IMR-90 (cell line): ENCODE results near the gene ALDH5A1. TPM values are rescaled to one million over a fixed set of nuclear protein-coding genes. Genes with fewer than 3 reads are reported as not detected.
"Not testable (repeated sequence)": the region's sequence is repeated elsewhere in the genome, so short reads cannot be mapped to it uniquely, and the experiment has no call there.

Source experiments
- ATAC-seq: fragments of 200-7000 bp; cut with Tn5 transposase; 2 replicates; pipeline ENCODE4 v1.9.1; 2020; ENCODE audit warnings: low read depth, mild to moderate bottlenecking, moderate library complexity
- BruUV-seq: library from RNA; stranded (reverse); fragments of 400-500 nt; replicated peaks from 2 replicates; lab custom pipeline; 2021; lab: Mats Ljungman, UMichigan
- CTCF ChIA-PET: fragments of 300-600 bp; formaldehyde crosslinking; extraction: SDS; loops from one replicate; lab custom pipeline; 2021; ENCODE audit warnings: antibody characterized with exemption; lab: Yijun Ruan, JAX
- POLR2A ChIA-PET: fragments of 300-600 bp; sonication (Branson Sonifier 250); formaldehyde crosslinking; loops from one replicate; lab custom pipeline; 2022; ENCODE audit warnings: antibody characterized with exemption; ENCODE audit not compliant: unreplicated experiment; lab: Charles Lee
- DNase-seq: peaks from one replicate; pipeline ENCODE4 v3.0.0; 2013
- H2AFZ ChIP-seq: replicated peaks from 2 replicates; pipeline ENCODE3; 2013; ENCODE audit warnings: low read length, mild to moderate bottlenecking; ENCODE audit not compliant: poor library complexity
- H2AK5ac ChIP-seq: 2 replicates; pipeline ENCODE4 v1.6.1; 2013; ENCODE audit warnings: low read depth, low read length, inconsistent platforms
- H2AK9ac ChIP-seq: replicated peaks from 2 replicates; pipeline ENCODE3; 2013; ENCODE audit warnings: mild to moderate bottlenecking, low read depth, low read length, moderate library complexity; ENCODE audit not compliant: poor library complexity
- H2BK120ac ChIP-seq: 2 replicates; pipeline ENCODE4 v1.6.1; 2013; ENCODE audit warnings: low read depth, low read length, inconsistent platforms
- H2BK15ac ChIP-seq: 3 replicates; pipeline ENCODE4 v1.6.1; 2013; ENCODE audit warnings: low read depth, low read length, inconsistent platforms
- H2BK20ac ChIP-seq: 2 replicates; pipeline ENCODE4 v1.6.1; 2013; ENCODE audit warnings: low read depth, mild to moderate bottlenecking, inconsistent platforms, low read length, moderate library complexity
- H2BK5ac ChIP-seq: 2 replicates; pipeline ENCODE4 v1.6.1; 2013; ENCODE audit warnings: mild to moderate bottlenecking, low read depth, low read length, inconsistent platforms; ENCODE audit not compliant: poor library complexity, severe bottlenecking
- H3K14ac ChIP-seq: replicated peaks from 2 replicates; pipeline ENCODE4 v1.6.1; 2013; ENCODE audit warnings: low read depth, low read length, inconsistent platforms
- H3K18ac ChIP-seq: 2 replicates; pipeline ENCODE4 v1.6.1; 2013; ENCODE audit warnings: low read depth, low read length, control low read depth
- H3K23ac ChIP-seq: 2 replicates; pipeline ENCODE4 v1.6.1; 2013; ENCODE audit warnings: low read depth, low read length, inconsistent platforms
- H3K27ac ChIP-seq: 2 replicates; pipeline ENCODE4 v1.5.1; 2013; ENCODE audit warnings: mild to moderate bottlenecking, control low read depth, low read length; ENCODE audit not compliant: insufficient read depth
- H3K27me3 ChIP-seq: 2 replicates; pipeline ENCODE4 v1.6.1; 2013; ENCODE audit warnings: low read length; ENCODE audit not compliant: control insufficient read depth, insufficient read depth
- H3K36me3 ChIP-seq: 2 replicates; pipeline ENCODE4 v1.6.1; 2013; ENCODE audit warnings: low read length, mixed read lengths; ENCODE audit not compliant: control insufficient read depth, insufficient read depth
- H3K4ac ChIP-seq: 2 replicates; pipeline ENCODE4 v1.6.1; 2013; ENCODE audit warnings: low read depth, low read length, inconsistent platforms
- H3K4me1 ChIP-seq: 2 replicates; pipeline ENCODE4 v1.6.1; 2013; ENCODE audit warnings: low read length, mixed read lengths; ENCODE audit not compliant: control insufficient read depth, insufficient read depth
- H3K4me2 ChIP-seq: 2 replicates; pipeline ENCODE4 v1.6.1; 2013; ENCODE audit warnings: low read depth, mild to moderate bottlenecking, control low read depth, low read length, moderate library complexity
- H3K4me3 ChIP-seq: 2 replicates; pipeline ENCODE4 v1.5.1; 2013; ENCODE audit warnings: low read depth, mild to moderate bottlenecking, control low read depth, low read length, moderate library complexity; ENCODE audit not compliant: insufficient read depth
- H3K56ac ChIP-seq: 2 replicates; pipeline ENCODE4 v1.6.1; 2013; ENCODE audit warnings: low read length, inconsistent platforms; ENCODE audit not compliant: insufficient read depth; ENCODE audit errors: extremely low read depth
- H3K79me1 ChIP-seq, 2 experiments: 2 replicates each; pipeline ENCODE4 v1.6.1; 2013; ENCODE audit warnings: low read length in 2 of 2, inconsistent platforms in 1 of 2, low read depth in 1 of 2
- H3K9ac ChIP-seq: 2 replicates; pipeline ENCODE4 v1.6.1; 2013; ENCODE audit warnings: low read depth, low read length, control low read depth
- H3K9me1 ChIP-seq: 2 replicates; pipeline ENCODE4 v1.6.1; 2013; ENCODE audit warnings: low read length, inconsistent platforms; ENCODE audit not compliant: insufficient read depth
- H3K9me3 ChIP-seq: 2 replicates; pipeline ENCODE4 v1.6.1; 2013; ENCODE audit warnings: low read length; ENCODE audit not compliant: control insufficient read depth, insufficient read depth
- H4K20me1 ChIP-seq: 2 replicates; pipeline ENCODE4 v1.6.1; 2013; ENCODE audit warnings: low read length, inconsistent platforms; ENCODE audit not compliant: insufficient read depth
- H4K5ac ChIP-seq: 2 replicates; pipeline ENCODE4 v1.6.1; 2013; ENCODE audit warnings: mild to moderate bottlenecking, low read depth, low read length, control low read depth
- H4K8ac ChIP-seq, 2 experiments: 2 replicates each; pipeline ENCODE4 v1.6.1; 2013; ENCODE audit warnings: low read depth in 2 of 2, low read length in 2 of 2, control low read depth in 1 of 2, inconsistent platforms in 1 of 2
- H4K91ac ChIP-seq: 2 replicates; pipeline ENCODE4 v1.6.1; 2013; ENCODE audit warnings: low read depth, low read length, inconsistent platforms; ENCODE audit not compliant: insufficient read depth
- BHLHE40 ChIP-seq: fragments of 150-350 bp; IDR thresholded peaks from 2 replicates; pipeline ENCODE4 v1.6.1; 2016; ENCODE audit warnings: mild to moderate bottlenecking, low read depth, low read length
- CEBPB ChIP-seq: IDR thresholded peaks from 2 replicates; pipeline ENCODE4 v1.6.1; 2012; ENCODE audit warnings: low read depth, low read length, improper control_type of control experiment
- FOS ChIP-seq: fragments of 150-350 bp; IDR thresholded peaks from 2 replicates; pipeline ENCODE4 v1.6.1; 2016; ENCODE audit warnings: low read depth, low read length
- MAFK ChIP-seq: IDR thresholded peaks from 2 replicates; pipeline ENCODE4 v1.6.1; 2012; ENCODE audit warnings: low read depth, low read length, improper control_type of control experiment
- NFE2L2 ChIP-seq: fragments of 150-350 bp; IDR thresholded peaks from 2 replicates; pipeline ENCODE4 v1.6.1; 2016; ENCODE audit warnings: low read depth, mild to moderate bottlenecking, low read length
- RAD21 ChIP-seq: IDR thresholded peaks from 2 replicates; pipeline ENCODE4 v1.6.1; 2012; ENCODE audit warnings: low read length, improper control_type of control experiment
- RCOR1 ChIP-seq: IDR thresholded peaks from 2 replicates; pipeline ENCODE4 v1.6.1; 2012; ENCODE audit warnings: mild to moderate bottlenecking, low read length, improper control_type of control experiment; ENCODE audit not compliant: insufficient replicate concordance
- SMC3 ChIP-seq: fragments of 150-350 bp; IDR thresholded peaks from 2 replicates; pipeline ENCODE4 v1.6.1; 2016; ENCODE audit warnings: low read depth, mild to moderate bottlenecking, antibody characterized with exemption, low read length, moderate library complexity
- WGBS, 2 experiments: methylation state at CpG; one replicate each; pipeline versions ENCODE4 v1.1.5 to v1.1.7; 2013; ENCODE audit warnings: missing lambda C conversion rate in 2 of 2; ENCODE audit not compliant: insufficient read length in 1 of 2; ENCODE audit errors: extremely low coverage in 2 of 2; 5-methylcytosine and 5-hydroxymethylcytosine counted together
- dilution Hi-C: fragments of 300-500 bp; cut with HindIII; formaldehyde crosslinking; loops from one replicate; pipeline ENCODE4 v1.14.3; 2018; ENCODE audit warnings: low sequenced_read_pairs; ENCODE audit not compliant: unreplicated experiment
- in situ Hi-C: fragments of 300-500 bp; cut with MboI; formaldehyde crosslinking; loops from 3 replicates; pipeline ENCODE4 v1.14.3; 2019; ENCODE audit warnings: low sequenced_read_pairs, inconsistent platforms, mixed read lengths
- intact Hi-C: fragments of 100-400 bp; cut with micrococcal nuclease; formaldehyde crosslinking; loops from 2 replicates; pipeline ENCODE4 v1.10.0; 2022
- polyA plus RNA-seq, 3 experiments: library from polyadenylated mRNA; depleted of rRNA; stranded (reverse); fragments of >200 nt; gene quantifications; 2 replicates each; pipeline ENCODE4 v1.2.3, GENCODE V29; 2012; ENCODE audit warnings: low replicate concordance in 1 of 3
- total RNA-seq: library from RNA; depleted of rRNA; stranded (reverse); fragments of >200 nt; gene quantifications from 2 replicates; pipeline ENCODE4 v1.2.3, GENCODE V29; 2012
- TF ChIP-seq, protein P1 (sequence below): fragments of 150-350 bp; IDR thresholded peaks from 2 replicates; pipeline ENCODE4 v1.6.1; 2016; ENCODE audit warnings: low read depth, mild to moderate bottlenecking, low read length, moderate library complexity, borderline replicate concordance

Gene ALDH5A1
- total and polyA plus RNA-seq, 2 of the 4 experiments (the other 2 are of a cell fraction): 0.36 to 0.48 TPM

DNA sequence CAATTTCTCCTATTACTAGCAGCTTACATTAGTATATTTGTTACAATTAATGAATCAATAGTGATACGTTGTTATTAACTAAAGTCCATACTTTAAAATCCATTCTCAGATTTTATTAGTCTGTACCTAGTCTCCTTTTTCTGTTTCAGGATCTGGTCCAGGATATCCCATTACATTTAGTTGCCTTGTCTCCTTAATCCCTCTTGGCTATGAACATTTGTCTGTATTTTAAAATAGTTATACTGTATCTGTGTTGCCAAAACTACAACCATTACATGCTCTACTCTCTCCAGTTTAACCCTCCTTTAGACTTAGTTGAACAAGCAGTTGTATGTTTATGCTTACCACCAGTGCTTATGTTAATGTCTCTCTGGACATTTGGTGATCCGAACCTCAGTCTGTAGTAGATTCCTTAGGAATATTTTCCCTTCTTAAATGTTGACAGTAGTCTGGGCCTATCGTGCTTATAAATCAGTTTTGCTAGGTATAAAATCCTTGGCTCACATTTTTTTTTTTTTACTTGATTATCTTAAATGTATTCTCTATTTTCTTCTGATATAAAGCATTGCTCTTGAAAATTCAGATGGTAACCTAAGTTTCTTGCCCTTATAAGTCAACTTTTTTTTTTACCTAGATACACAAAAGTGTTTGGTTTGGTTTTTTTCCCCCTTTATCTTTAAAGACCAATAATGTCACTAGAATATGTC lies 12.2 kb downstream of the ALDH5A1 start:
- no TSS peak for BruUV-seq
- ChIA-PET POLR2A (no interaction called here), CTCF (no interaction called here)
- Histone ChIP-seq H2BK5ac (no peak overlapping the region), H3K9me1 (no peaks in the 10 kb centered on the region), H3K79me1 (no peaks in the 10 kb centered on the region), H3K23ac (no peak overlapping the region), H3K4me3 (no peak overlapping the region), H4K91ac (no peak overlapping the region), H3K27me3 (no peaks in the 10 kb centered on the region; the same call in 1 of the 2 replicates), H3K4me2 (no peak overlapping the region), H3K36me3 (no peaks in the 10 kb centered on the region), H3K18ac (no peak overlapping the region), H2AFZ (no peak overlapping the region), H3K4me1 (no peaks in the 10 kb centered on the region), H3K14ac (no peak overlapping the region), H2BK15ac (no peak overlapping the region), H3K56ac (no peak overlapping the region), H3K27ac (no peak overlapping the region), H3K9ac (no peak overlapping the region), H2AK5ac (no peak overlapping the region), H3K4ac (no peak overlapping the region), H2BK120ac (no peak overlapping the region), H4K20me1 (no peaks in the 10 kb centered on the region), H4K5ac (no peak overlapping the region), H3K9me3 (no peaks in the 10 kb centered on the region), H2BK20ac (no peak overlapping the region), H2AK9ac (no peak overlapping the region), H4K8ac (no peak overlapping the region)
- ATAC-seq (no peak), DNase-seq (no peak)
- dilution Hi-C loops (no loop called here), intact Hi-C loops (no loop called here), in situ Hi-C loops (no loop called here)
- TF ChIP-seq MAFK (no peak), BHLHE40 (no peak), SMC3 (no peak), NFE2L2 (no peak), RCOR1 (no peak), FOS (no peak), RAD21 (no peak), CEBPB (no peak)
- TF ChIP-seq, protein P1, sequence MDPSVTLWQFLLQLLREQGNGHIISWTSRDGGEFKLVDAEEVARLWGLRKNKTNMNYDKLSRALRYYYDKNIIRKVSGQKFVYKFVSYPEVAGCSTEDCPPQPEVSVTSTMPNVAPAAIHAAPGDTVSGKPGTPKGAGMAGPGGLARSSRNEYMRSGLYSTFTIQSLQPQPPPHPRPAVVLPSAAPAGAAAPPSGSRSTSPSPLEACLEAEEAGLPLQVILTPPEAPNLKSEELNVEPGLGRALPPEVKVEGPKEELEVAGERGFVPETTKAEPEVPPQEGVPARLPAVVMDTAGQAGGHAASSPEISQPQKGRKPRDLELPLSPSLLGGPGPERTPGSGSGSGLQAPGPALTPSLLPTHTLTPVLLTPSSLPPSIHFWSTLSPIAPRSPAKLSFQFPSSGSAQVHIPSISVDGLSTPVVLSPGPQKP: no peak
- no CpG with 5 or more reads among the region's 3 CpGs for WGBS, 2 experiments

DNA sequence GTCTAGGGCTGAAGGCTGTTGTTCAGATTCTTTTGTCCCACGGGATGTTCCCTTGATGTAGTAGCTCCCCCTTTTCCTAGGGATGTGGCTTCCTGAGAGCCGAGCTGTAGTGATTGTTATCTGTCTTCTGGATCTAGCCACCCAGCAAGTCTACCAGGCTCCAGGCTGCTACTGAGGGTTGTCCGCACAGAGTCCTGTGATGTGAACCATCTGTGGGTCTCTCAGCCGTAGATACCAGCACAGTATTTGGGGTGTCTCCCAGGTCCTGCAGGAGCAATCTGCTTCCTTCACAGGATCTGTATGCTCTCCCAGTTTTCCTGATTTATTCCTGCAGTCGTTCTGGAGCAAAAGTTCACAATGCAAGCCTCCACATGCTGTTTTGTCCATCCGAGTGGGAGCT lies 17.2 kb downstream of the ALDH5A1 start:
- dilution Hi-C loops, H3K56ac ChIP-seq, H3K4me1 ChIP-seq, H3K79me1 ChIP-seq, H3K9ac ChIP-seq, H3K27ac ChIP-seq, H3K9me3 ChIP-seq, H2BK5ac ChIP-seq, H2BK120ac ChIP-seq, H2BK20ac ChIP-seq, H2AFZ ChIP-seq, in situ Hi-C loops, POLR2A ChIA-PET, H4K5ac ChIP-seq, H3K36me3 ChIP-seq, H4K91ac ChIP-seq, H4K8ac ChIP-seq, H3K4me3 ChIP-seq, H4K20me1 ChIP-seq, H2BK15ac ChIP-seq, DNase-seq, ATAC-seq, H3K4ac ChIP-seq, H3K27me3 ChIP-seq, H3K9me1 ChIP-seq, H2AK5ac ChIP-seq, H2AK9ac ChIP-seq, H3K4me2 ChIP-seq, H3K23ac ChIP-seq, intact Hi-C loops, H3K14ac ChIP-seq, BruUV-seq, H3K18ac ChIP-seq, CTCF ChIA-PET: not testable (repeated sequence)
- WGBS, 2 experiments: no CpG with 5 or more reads among the region's 6 CpGs
